HepG2 (cell line): Measurements from ENCODE around the gene FLAD1. TPM values are rescaled to one million over a fixed set of nuclear protein-coding genes. Genes with fewer than 3 reads are reported as not detected.

Experiments used
- AGO2 ChIP-seq: fragments of 200-400 bp; formaldehyde crosslinking; optimal IDR thresholded peaks from 2 replicates; pipeline ENCODE3; 2017; ENCODE audit warnings: mild to moderate bottlenecking, low read depth, low read length, moderate library complexity
- DNMT3B ChIP-seq: conservative IDR thresholded peaks from 2 replicates; pipeline ENCODE4 v1.6.1; 2016; ENCODE audit warnings: missing biosample characterization, control low read depth
- GATAD2A ChIP-seq: IDR thresholded peaks from 2 replicates; pipeline ENCODE4 v1.6.1; 2016
- HNRNPLL ChIP-seq: fragments of 200-400 bp; formaldehyde crosslinking; IDR thresholded peaks from 2 replicates; pipeline ENCODE4 v1.6.1; 2017; ENCODE audit warnings: mild to moderate bottlenecking, low read depth, low read length; ENCODE audit not compliant: poor library complexity, severe bottlenecking
- HOXA7 ChIP-seq: sonication (generic); formaldehyde crosslinking; IDR thresholded peaks from 2 replicates; pipeline ENCODE4 v1.8.1; 2022; ENCODE audit warnings: mild to moderate bottlenecking, missing genetic modification reagents, moderate library complexity
- JUNB ChIP-seq: sonication (generic); formaldehyde crosslinking; IDR thresholded peaks from 2 replicates; pipeline ENCODE4 v1.8.0; 2022; ENCODE audit warnings: missing genetic modification reagents, mild to moderate bottlenecking, borderline replicate concordance
- KLF13 ChIP-seq: sonication (generic); formaldehyde crosslinking; IDR thresholded peaks from 2 replicates; pipeline ENCODE4 v1.4.0; 2020; ENCODE audit warnings: mild to moderate bottlenecking, missing genetic modification reagents
- MAFG ChIP-seq: sonication (generic); formaldehyde crosslinking; IDR thresholded peaks from 2 replicates; pipeline ENCODE4 v1.5.1; 2020; ENCODE audit warnings: mild to moderate bottlenecking, missing genetic modification reagents
- NFIC ChIP-seq: IDR thresholded peaks from 2 replicates; pipeline ENCODE4 v1.6.1; 2012; ENCODE audit warnings: mild to moderate bottlenecking, low read length, inconsistent platforms
- PBX3 ChIP-seq: sonication (generic); formaldehyde crosslinking; IDR thresholded peaks from 2 replicates; pipeline ENCODE4 v1.8.1; 2023; ENCODE audit warnings: missing genetic modification reagents, inconsistent platforms, borderline replicate concordance
- PHF21A ChIP-seq: sonication (generic); formaldehyde crosslinking; IDR thresholded peaks from 2 replicates; pipeline ENCODE4 v1.5.0; 2020; ENCODE audit warnings: mild to moderate bottlenecking, missing genetic modification reagents
- REXO4 ChIP-seq: sonication (generic); formaldehyde crosslinking; IDR thresholded peaks from 2 replicates; pipeline ENCODE4 v1.8.0; 2022; ENCODE audit warnings: missing genetic modification reagents, mild to moderate bottlenecking, borderline replicate concordance
- RORA ChIP-seq: sonication (generic); formaldehyde crosslinking; IDR thresholded peaks from 2 replicates; pipeline ENCODE4 v1.5.0; 2020; ENCODE audit warnings: mild to moderate bottlenecking, missing genetic modification reagents, moderate library complexity
- RXRB ChIP-seq: IDR thresholded peaks from 2 replicates; pipeline ENCODE4 v1.6.1; 2016; ENCODE audit warnings: borderline replicate concordance, missing genetic modification reagents, missing compliant biosample characterization
- SIX1 ChIP-seq: sonication (generic); formaldehyde crosslinking; IDR thresholded peaks from 2 replicates; pipeline ENCODE4 v1.4.0; 2020; ENCODE audit warnings: missing genetic modification reagents, borderline replicate concordance
- TBL1XR1 ChIP-seq: fragments of 150-350 bp; IDR thresholded peaks from 2 replicates; pipeline ENCODE4 v1.6.1; 2014; ENCODE audit warnings: borderline replicate concordance, low read length; ENCODE audit not compliant: partially characterized antibody
- TEAD3 ChIP-seq: optimal IDR thresholded peaks from 2 replicates; pipeline ENCODE3; 2016; ENCODE audit warnings: borderline replicate concordance
- TERF1 ChIP-seq: sonication (generic); formaldehyde crosslinking; IDR thresholded peaks from 2 replicates; pipeline ENCODE4 v1.8.0; 2022; ENCODE audit warnings: mild to moderate bottlenecking, missing genetic modification reagents, moderate library complexity
- TGIF2 ChIP-seq: IDR thresholded peaks from 2 replicates; pipeline ENCODE4 v1.6.1; 2016; ENCODE audit warnings: control low read depth, missing compliant biosample characterization
- TOE1 ChIP-seq: sonication (generic); formaldehyde crosslinking; IDR thresholded peaks from 2 replicates; pipeline ENCODE4 v1.4.0; 2020; ENCODE audit warnings: mild to moderate bottlenecking, missing genetic modification reagents
- ZBTB8A ChIP-seq: sonication (generic); formaldehyde crosslinking; IDR thresholded peaks from 2 replicates; pipeline ENCODE4 v1.4.0; 2020; ENCODE audit warnings: mild to moderate bottlenecking, low read depth, missing genetic modification reagents, borderline replicate concordance
- ZNF10 ChIP-seq: sonication (generic); formaldehyde crosslinking; IDR thresholded peaks from 2 replicates; pipeline ENCODE4 v1.4.0; 2020; ENCODE audit warnings: mild to moderate bottlenecking, low read depth, missing genetic modification reagents, borderline replicate concordance
- ZNF230 ChIP-seq: sonication (generic); formaldehyde crosslinking; IDR thresholded peaks from 2 replicates; pipeline ENCODE4 v1.4.0; 2020; ENCODE audit warnings: mild to moderate bottlenecking, missing genetic modification reagents
- ZNF30 ChIP-seq: sonication (generic); formaldehyde crosslinking; IDR thresholded peaks from 2 replicates; pipeline ENCODE4 v1.5.0; 2020; ENCODE audit warnings: mild to moderate bottlenecking, missing genetic modification reagents
- ZNF678 ChIP-seq: sonication (generic); formaldehyde crosslinking; IDR thresholded peaks from 2 replicates; pipeline ENCODE4 v1.4.0; 2020; ENCODE audit warnings: mild to moderate bottlenecking, missing genetic modification reagents
- ZNF713 ChIP-seq: sonication (generic); formaldehyde crosslinking; IDR thresholded peaks from 2 replicates; pipeline ENCODE4 v1.4.0; 2020; ENCODE audit warnings: mild to moderate bottlenecking, missing genetic modification reagents
- ZNF784 ChIP-seq: sonication (generic); formaldehyde crosslinking; IDR thresholded peaks from 2 replicates; pipeline ENCODE4 v1.5.1; 2020; ENCODE audit warnings: missing genetic modification reagents, mild to moderate bottlenecking, borderline replicate concordance
- ZSCAN29 ChIP-seq: sonication (generic); formaldehyde crosslinking; conservative IDR thresholded peaks from 2 replicates; pipeline ENCODE4 v1.4.0; 2020; ENCODE audit warnings: mild to moderate bottlenecking, missing genetic modification reagents
- polyA plus RNA-seq, 8 experiments: library from polyadenylated mRNA; depleted of rRNA in 3 of 8; stranded (reverse) in 7 of 8; unstranded in 1 of 8; fragments of >200 nt; fragmentation: Illumina TruSeq in 4 of 8; extraction: Trizol in 4 of 8; gene quantifications; 2 replicates each; pipeline versions ENCODE4 v1.2.1 to v1.2.3, GENCODE V29; 2011 to 2016; ENCODE audit warnings: low read depth in 4 of 8, missing spikeins in 1 of 8, mixed read lengths in 1 of 8; ENCODE audit not compliant: insufficient read depth in 1 of 8
- total RNA-seq, 5 experiments: library from RNA; depleted of rRNA; stranded (reverse); fragments of >200 nt; fragmentation: Illumina TruSeq; extraction: Trizol; gene quantifications; 2 replicates each; pipeline ENCODE4 v1.2.3, GENCODE V29; 2016; ENCODE audit warnings: low read depth in 1 of 5

FLAD1 gene
- total and polyA plus RNA-seq, 2 of the 13 experiments (the other 11 are each of a cell fraction or from before 2014, with no cell fraction given): 25.9 to 32.8 TPM

- TF ChIP-seq NFIC: no peak
- TF ChIP-seq DNMT3B (CRISPR knock-in tag): no peak
- no peak for TF ChIP-seq TERF1 (CRISPR knock-in tag)
- peak; percentile 80 for TF ChIP-seq TEAD3
- 0 out of 2 replicates have a peak, but pooled peaks have one; percentile 38 for TF ChIP-seq TOE1
- TF ChIP-seq JUNB (CRISPR knock-in tag): no peak
- no peak for TF ChIP-seq PBX3 (CRISPR knock-in tag)
- peak; percentile 79; the same call in 1 of the 2 replicates for TF ChIP-seq ZNF784
- peak; percentile 99 for TF ChIP-seq AGO2
- no peak for TF ChIP-seq ZNF713 (CRISPR knock-in tag)
- no peak for TF ChIP-seq ZNF678
- TF ChIP-seq HNRNPLL: peak; percentile 62
- TF ChIP-seq ZNF230 (CRISPR knock-in tag): peak; percentile 84
- no peak for TF ChIP-seq REXO4 (CRISPR knock-in tag)
- TF ChIP-seq RXRB (CRISPR knock-in tag): peak; percentile 63
- no peak for TF ChIP-seq KLF13 (CRISPR knock-in tag)
- peak; percentile 82 for TF ChIP-seq GATAD2A (CRISPR knock-in tag)
- no peak for TF ChIP-seq SIX1 (CRISPR knock-in tag)
- TF ChIP-seq MAFG (CRISPR knock-in tag): no peak
- TF ChIP-seq TBL1XR1: no peak
- TF ChIP-seq ZSCAN29 (CRISPR knock-in tag): no peak
- no peak for TF ChIP-seq ZNF30 (CRISPR knock-in tag)
- 0 out of 2 replicates have a peak, but pooled peaks have one; percentile 21 for TF ChIP-seq TGIF2
- peak; percentile 25; the same call in 1 of the 2 replicates for TF ChIP-seq ZBTB8A (CRISPR knock-in tag)
- TF ChIP-seq ZNF10 (CRISPR knock-in tag): no peak
- TF ChIP-seq RORA (CRISPR knock-in tag): no peak
- TF ChIP-seq HOXA7 (CRISPR knock-in tag): no peak
- TF ChIP-seq PHF21A: peak; percentile 96
Measured at GRCh38 chr1:155017041-155017945, 34.1 kb downstream of the FLAD1 start (continued).
